ENCODE results near the gene C6orf47. TPM values are rescaled to one million over a fixed set of nuclear protein-coding genes. Genes with fewer than 3 reads are reported as not detected.

Gene C6orf47
- total and polyA plus RNA-seq, 2 of the 13 experiments (the other 11 are each of a cell fraction or from before 2014, with no cell fraction given) = 1.7 to 18.1 TPM

GRCh38 chr6:31629014-31629413, 31.6 kb downstream of the C6orf47 start:
- Histone ChIP-seq H4K20me1 (ENCODE audit: insufficient read depth, low read length) (0 out of 2 replicates have a peak, but pooled peaks cover 2% of the 10 kb centered on the region), H3K4me1 (ENCODE audit: insufficient read depth, low read length) (no peaks in the 10 kb centered on the region), H3K79me2 (ENCODE audit: insufficient read depth, low read length) (peaks cover 6% of the 10 kb centered on the region), H3K36me3 (replicated peaks in 1 of 2; ENCODE audit: control insufficient read depth in 1 of 2, insufficient read depth in 2 of 2, low read length in 2 of 2) (peaks cover 76 to 100% of the 10 kb centered on the region in 2 experiments), H3K9me3 (ENCODE audit: low read length) (no peaks in the 10 kb centered on the region), H3K4me3 (replicated peaks in 1 of 3; ENCODE audit: insufficient read depth in 1 of 3, low read depth in 2 of 3, low read length in 3 of 3) (no peak overlapping the region), H3K4me2 (ENCODE audit: low read depth, low read length) (no peak overlapping the region), H3K27ac (ENCODE audit: extremely low read length, insufficient read depth, low read length) (no peak overlapping the region), H2AFZ (ENCODE audit: low read length) (no peak overlapping the region), H3K9ac (ENCODE audit: insufficient read depth, low read depth, low read length) (no peak overlapping the region), H3K27me3 (ENCODE audit: control insufficient read depth in 1 of 2, insufficient read depth in 2 of 2, low read length in 2 of 2) (no peaks in the 10 kb centered on the region)
- TF ChIP-seq RBM22 (optimal IDR thresholded peaks at IDR 0.05; ENCODE audit: low read length) = peak; percentile 75
- TF ChIP-seq TEF (CRISPR knock-in tag; IDR thresholded peaks at IDR 0.05) = no peak
- FAIRE-seq (no peak), DNase-seq (ENCODE audit: low spot score) (no peak), ATAC-seq (no peak)
- BruUV-seq (replicated peaks) = no TSS peak
- in situ Hi-C loops (cut with HindIII; ENCODE audit: extremely low pct_ligation_motif_present, low pct_unique_long_range_greater_than_20kb) = no loop called here
- ChIA-PET CTCF (ENCODE audit: low intra/inter-chr PET ratio, low total read pairs) (no interaction called here), POLR2A (interaction anchor here (0.6 to 2.9 kb wide), 7 partner anchors 8 to 45 kb away, joined by 3 to 11 read pairs (median 5); partner anchors contain the start of genes APOM, C6orf47, CSNK2B and PRRC2A)
- intact Hi-C loops (cut with micrococcal nuclease; ENCODE audit: unreplicated experiment) = no loop called here
- WGBS (ENCODE audit: low lambda C conversion rate) = 97% methylated on average over 7 of the region's 7 CpGs

GRCh38 chr6:31627690-31628287, 32.8 kb downstream of the C6orf47 start:
- no peak for FAIRE-seq
- BruUV-seq (replicated peaks) = no TSS peak
- POLR2A ChIA-PET = interaction anchor here (0.7 to 2.9 kb wide), 4 partner anchors 24 to 39 kb away, joined by 3 to 11 read pairs (median 4); partner anchors contain the start of genes APOM, BAG6, C6orf47 and CSNK2B
- intact Hi-C loops (cut with micrococcal nuclease; ENCODE audit: unreplicated experiment) (no loop called here), in situ Hi-C loops (cut with HindIII; ENCODE audit: extremely low pct_ligation_motif_present, low pct_unique_long_range_greater_than_20kb) (no loop called here)
- no peak for ATAC-seq
- peaks cover 73 to 99% of the 10 kb centered on the region in 2 experiments for H3K36me3 ChIP-seq (replicated peaks in 1 of 2; ENCODE audit: control insufficient read depth in 1 of 2, insufficient read depth in 2 of 2, low read length in 2 of 2)
- H3K9me3 ChIP-seq (ENCODE audit: low read length) = no peaks in the 10 kb centered on the region
- peaks cover 16% of the 10 kb centered on the region for H3K79me2 ChIP-seq (ENCODE audit: insufficient read depth, low read length)
- H4K20me1 ChIP-seq (ENCODE audit: insufficient read depth, low read length) = peaks cover 5% of the 10 kb centered on the region; the same call in 1 of the 2 replicates
- H2AFZ ChIP-seq (ENCODE audit: low read length) = no peak overlapping the region
- CTCF ChIA-PET (ENCODE audit: low intra/inter-chr PET ratio, low total read pairs) = no interaction called here
- DNase-seq (ENCODE audit: low spot score) = no peak
- H3K9ac ChIP-seq (ENCODE audit: insufficient read depth, low read depth, low read length) = no peak overlapping the region
- H3K4me1 ChIP-seq (ENCODE audit: insufficient read depth, low read length) = peaks cover 2% of the 10 kb centered on the region
- 97% methylated on average over 19 of the region's 19 CpGs for WGBS (ENCODE audit: low lambda C conversion rate)
- no peak overlapping the region for H3K4me2 ChIP-seq (ENCODE audit: low read depth, low read length)
- no peak overlapping the region for H3K4me3 ChIP-seq (replicated peaks in 1 of 3; ENCODE audit: insufficient read depth in 1 of 3, low read depth in 2 of 3, low read length in 3 of 3)
- H3K27ac ChIP-seq (ENCODE audit: extremely low read length, insufficient read depth, low read length) = no peak overlapping the region
- H3K27me3 ChIP-seq (ENCODE audit: control insufficient read depth in 1 of 2, insufficient read depth in 2 of 2, low read length in 2 of 2) = no peaks in the 10 kb centered on the region
- no peak for TF ChIP-seq XRCC5 (optimal IDR thresholded peaks at IDR 0.05; ENCODE audit: low read length)
- TF ChIP-seq ETV6 (CRISPR knock-in tag; conservative IDR thresholded peaks at IDR 0.05) = no peak
- TF ChIP-seq, protein P1, sequence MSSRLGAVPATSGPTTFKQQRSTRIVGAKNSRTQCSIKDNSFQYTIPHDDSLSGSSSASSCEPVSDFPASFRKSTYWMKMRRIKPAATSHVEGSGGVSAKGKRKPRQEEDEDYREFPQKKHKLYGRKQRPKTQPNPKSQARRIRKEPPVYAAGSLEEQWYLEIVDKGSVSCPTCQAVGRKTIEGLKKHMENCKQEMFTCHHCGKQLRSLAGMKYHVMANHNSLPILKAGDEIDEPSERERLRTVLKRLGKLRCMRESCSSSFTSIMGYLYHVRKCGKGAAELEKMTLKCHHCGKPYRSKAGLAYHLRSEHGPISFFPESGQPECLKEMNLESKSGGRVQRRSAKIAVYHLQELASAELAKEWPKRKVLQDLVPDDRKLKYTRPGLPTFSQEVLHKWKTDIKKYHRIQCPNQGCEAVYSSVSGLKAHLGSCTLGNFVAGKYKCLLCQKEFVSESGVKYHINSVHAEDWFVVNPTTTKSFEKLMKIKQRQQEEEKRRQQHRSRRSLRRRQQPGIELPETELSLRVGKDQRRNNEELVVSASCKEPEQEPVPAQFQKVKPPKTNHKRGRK (CRISPR knock-in tag; IDR thresholded peaks at IDR 0.05) = no peak
- no peak for TF ChIP-seq SMYD3 (CRISPR knock-in tag; IDR thresholded peaks at IDR 0.05)
- no peak for TF ChIP-seq GATAD2A (CRISPR knock-in tag; IDR thresholded peaks at IDR 0.05)
- TF ChIP-seq, protein P2, sequence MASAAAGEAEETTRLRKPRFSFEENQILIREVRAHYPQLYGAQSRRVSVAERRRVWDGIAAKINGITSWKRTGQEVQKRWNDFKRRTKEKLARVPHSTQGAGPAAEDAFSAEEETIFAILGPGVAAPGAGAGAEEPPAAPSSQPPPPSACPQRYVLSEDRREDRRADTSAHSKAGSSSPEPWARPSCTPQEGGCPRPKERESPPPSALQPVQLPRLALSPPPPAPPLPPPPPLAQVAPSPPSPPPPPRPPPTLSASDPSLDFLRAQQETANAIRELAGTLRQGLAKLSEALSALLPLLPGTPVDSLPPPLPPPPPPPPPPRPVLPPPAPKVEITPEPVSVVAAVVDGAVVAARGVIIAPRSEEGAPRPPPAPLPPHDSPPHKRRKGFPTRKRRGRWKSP (CRISPR knock-in tag; IDR thresholded peaks at IDR 0.05) = no peak
- no peak for TF ChIP-seq ZNF160 (CRISPR knock-in tag; IDR thresholded peaks at IDR 0.05)
- TF ChIP-seq AGO2 (optimal IDR thresholded peaks at IDR 0.05; ENCODE audit: low read depth, low read length) = peak; percentile 91
- no peak for TF ChIP-seq SMC3 (IDR thresholded peaks at IDR 0.05; ENCODE audit: low read length)
- TF ChIP-seq SP5 (CRISPR knock-in tag; IDR thresholded peaks at IDR 0.05; ENCODE audit: borderline replicate concordance, low read depth) = no peak
- TF ChIP-seq RBFOX2 (IDR thresholded peaks at IDR 0.05; ENCODE audit: low read depth, low read length) = peak; percentile 63; the same call in 1 of the 2 replicates
- TF ChIP-seq EED (CRISPR knock-in tag; IDR thresholded peaks at IDR 0.05) = no peak
- no peak for TF ChIP-seq ZKSCAN8 (CRISPR knock-in tag; IDR thresholded peaks at IDR 0.05; ENCODE audit: borderline replicate concordance)
- no peak for TF ChIP-seq SAFB2 (CRISPR knock-in tag; IDR thresholded peaks at IDR 0.05; ENCODE audit: borderline replicate concordance, low read depth)

Data from HepG2 (cell line).